ENCODE results near the gene EPHA6.
"Not testable (repeated sequence)": the region's sequence is repeated elsewhere in the genome, so short reads cannot be mapped to it uniquely, and the experiment has no call there.

The EPHA6 gene

DNA sequence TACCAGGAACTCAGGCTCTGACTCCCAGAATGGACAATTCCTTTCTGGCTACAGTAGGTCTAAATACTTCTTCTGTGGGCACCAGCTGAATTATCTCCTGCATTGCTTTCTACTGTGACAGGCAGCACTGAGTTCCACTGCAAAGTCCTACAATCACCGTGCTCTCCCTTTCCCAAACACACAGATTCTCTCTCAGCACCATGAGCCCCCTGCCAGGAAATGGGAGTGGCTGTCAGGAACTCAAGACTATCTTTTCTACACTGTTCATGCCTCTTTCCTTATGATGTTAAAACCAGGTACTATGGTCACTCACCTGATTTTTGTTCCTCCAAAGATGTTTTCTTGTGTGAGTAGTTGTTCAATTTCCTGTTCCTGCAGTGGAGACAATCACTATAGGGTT is 383.4 kb downstream of the EPHA6 start:
- DNase-seq: no peak

DNA sequence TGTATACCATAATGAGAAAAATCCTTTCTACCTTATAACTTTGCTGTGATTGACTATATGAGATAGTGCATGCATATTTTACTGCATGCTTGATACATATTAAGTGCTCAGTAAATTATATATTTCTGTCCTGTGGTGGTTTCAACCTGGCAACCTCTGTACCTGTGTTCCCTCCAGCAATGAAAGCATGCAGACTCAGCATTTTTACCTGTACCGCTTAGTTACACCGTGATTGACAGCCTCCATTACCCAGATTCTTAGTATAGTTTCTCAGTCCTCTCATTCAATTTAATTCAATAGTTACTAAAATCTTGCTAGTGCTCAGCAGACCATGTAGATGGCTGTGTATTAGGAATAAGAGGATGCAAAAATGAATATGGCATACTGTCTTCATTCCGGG is 386.0 kb downstream of the EPHA6 start:
- no peak for DNase-seq

DNA sequence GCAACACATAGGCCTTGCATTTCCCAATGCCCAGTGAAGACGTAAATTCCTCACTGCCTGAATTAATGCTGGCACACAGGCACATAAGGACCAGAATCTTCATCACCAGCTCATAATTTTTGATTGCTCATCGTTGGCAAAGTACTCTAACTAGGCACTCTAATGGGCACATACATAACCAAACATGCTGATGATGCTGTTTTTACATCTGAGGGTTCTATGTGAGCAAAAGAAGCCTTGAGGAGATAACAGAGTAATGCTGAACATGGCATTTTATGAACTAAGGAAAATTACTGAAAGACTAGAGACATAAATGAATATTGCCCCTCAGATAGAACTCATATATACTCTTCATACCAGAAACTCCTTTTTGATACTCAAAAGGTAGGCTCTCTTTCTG is 387.4 kb downstream of the EPHA6 start:
- no peak for DNase-seq

- no peak for DNase-seq
Observed at GRCh38 chr3:97228966-97229365, 414.6 kb downstream of the EPHA6 start.

GRCh38 chr3:97230486-97230885 is 416.1 kb downstream of the EPHA6 start:
- DNase-seq: no peak

DNA sequence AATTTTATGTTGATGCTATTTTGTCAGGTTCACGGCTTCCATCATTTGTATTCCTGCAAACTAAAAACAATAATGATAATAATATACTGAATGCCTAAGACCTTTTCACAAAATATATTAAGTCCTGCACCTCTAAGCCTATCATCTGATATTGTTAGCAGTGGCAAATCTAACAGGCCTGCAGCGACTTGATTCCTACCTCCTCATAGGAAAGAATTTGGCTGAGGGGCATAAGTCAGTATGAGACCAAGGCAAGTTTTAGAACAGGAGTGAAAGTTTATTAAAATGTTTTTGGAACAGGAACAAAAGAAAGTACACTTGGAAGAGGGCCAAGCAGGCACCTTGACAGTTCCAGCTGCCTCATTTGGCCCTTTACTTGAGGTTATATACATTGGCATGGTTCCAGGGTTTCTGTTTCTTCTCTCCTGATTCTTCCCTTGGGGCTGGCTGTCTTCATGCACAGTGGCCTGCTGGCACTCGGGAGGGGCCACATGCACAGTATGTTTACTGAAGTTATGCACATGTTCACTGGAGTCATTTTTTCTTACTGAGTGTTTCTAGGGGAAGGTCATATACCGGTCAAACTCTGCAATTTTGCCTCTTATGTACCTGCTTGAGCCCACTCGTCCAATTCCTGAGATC is 418.1 kb downstream of the EPHA6 start:
- DNase-seq: no peak

GRCh38 chr3:97235179-97235578 is 420.8 kb downstream of the EPHA6 start:
- no peak for DNase-seq

DNA sequence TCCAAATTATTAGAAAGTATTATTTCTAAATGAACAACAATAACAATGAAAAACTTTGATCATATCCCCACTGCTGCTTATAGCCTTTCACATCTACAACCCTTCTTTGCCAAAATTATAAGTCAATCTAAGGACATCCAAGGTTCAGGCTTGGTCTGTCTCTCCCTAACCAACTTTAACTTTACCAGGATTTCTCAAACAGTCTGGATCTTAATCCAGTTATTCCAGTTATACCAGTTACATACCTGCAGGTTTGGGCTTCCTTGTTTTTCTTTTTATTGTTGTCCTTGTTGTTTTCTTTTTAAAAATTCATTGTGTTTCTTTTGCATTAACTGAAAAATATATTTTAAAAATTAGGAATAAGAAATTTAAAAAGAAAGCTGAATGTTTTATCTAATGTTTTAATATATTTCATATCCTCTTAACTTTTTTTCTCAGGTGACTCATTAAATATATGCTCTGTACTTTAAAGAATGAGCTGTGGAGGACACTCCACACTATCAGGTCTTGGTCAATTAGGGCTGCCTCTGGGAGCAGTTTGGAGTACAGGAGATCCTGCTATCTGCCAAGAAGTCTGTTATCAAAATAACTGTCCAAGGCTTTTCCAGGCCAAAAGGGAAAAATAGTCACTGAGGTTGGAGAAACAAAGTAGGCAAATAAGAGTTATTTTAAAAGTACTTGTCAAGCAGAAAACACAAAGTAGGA is 421.4 kb downstream of the EPHA6 start:
- DNase-seq: no peak

- no peak for DNase-seq
Observed at GRCh38 chr3:97241417-97241816, 427.0 kb downstream of the EPHA6 start.

GRCh38 chr3:97245201-97245910 is 431.0 kb downstream of the EPHA6 start:
- DNase-seq: no peak

- no peak for DNase-seq
Observed at GRCh38 chr3:97256060-97256459, 441.7 kb downstream of the EPHA6 start.

GRCh38 chr3:97257942-97258697 is 443.7 kb downstream of the EPHA6 start:
- no peak for DNase-seq

GRCh38 chr3:97259263-97259662 is 444.9 kb downstream of the EPHA6 start:
- DNase-seq: no peak

DNA sequence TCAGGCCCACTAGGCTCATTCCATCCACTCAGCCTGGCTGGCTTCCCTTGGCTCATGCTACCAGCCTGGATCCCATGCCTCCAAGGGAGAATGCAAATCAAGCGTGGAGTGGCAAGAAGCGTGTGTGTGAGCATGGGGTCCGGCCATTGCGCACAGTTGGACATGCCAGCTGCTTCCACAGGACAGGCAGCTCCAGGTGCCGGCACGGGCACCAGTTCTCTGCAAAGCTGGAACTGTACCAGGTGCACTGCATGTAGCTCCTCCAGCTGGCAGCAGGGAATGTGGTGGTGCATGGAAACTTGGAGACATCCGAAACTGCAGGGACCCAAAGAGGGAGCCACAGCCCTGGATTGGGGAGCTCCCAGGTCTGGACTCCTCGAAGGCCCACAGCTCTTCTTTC is 449.8 kb downstream of the EPHA6 start:
- DNase-seq: no peak

DNA sequence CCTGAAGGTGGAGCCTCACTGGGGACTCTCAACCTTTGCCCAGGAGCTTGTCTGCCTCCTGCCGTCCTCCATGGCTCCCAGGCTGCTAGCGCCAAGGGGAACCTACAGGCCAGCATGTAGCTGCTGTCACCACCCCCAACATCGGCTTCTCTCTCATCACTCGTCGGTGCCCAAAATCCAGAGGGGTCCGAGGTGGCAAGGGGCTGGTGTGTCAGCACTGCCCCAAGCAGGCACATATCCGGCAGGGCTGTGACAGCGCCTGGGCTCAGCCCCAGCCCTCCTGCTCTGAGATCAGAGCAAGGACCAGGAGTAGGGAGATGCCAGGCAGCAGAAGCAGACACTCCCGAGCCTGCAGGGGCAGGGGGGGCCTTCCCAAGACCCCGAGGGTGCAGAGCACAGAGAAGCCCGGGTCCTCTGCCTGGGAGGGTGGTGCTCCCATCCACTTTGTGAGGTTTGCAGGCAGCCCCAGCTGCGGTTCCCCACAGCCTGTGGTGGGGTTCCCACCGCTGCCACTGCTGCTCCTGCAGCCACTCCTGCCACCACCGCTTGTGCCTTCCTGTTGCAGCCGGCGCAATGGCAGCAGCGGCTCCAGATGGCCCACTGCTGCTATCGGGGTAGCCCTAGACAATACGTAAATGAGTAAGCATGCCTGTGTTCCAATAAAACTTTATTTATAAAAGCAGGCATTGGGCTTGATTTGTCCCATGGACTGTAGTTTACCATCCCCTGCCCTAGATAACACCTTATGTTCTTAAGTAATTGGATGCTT is 451.0 kb downstream of the EPHA6 start:
- no peak for DNase-seq

GRCh38 chr3:97269202-97269601 is 454.8 kb downstream of the EPHA6 start:
- DNase-seq: no peak

- not testable (repeated sequence) for DNase-seq
Observed at GRCh38 chr3:97276879-97277550, 462.6 kb downstream of the EPHA6 start.

- DNase-seq: no peak
Observed at GRCh38 chr3:97277708-97278107, 463.3 kb downstream of the EPHA6 start.

- DNase-seq: no peak
Observed at GRCh38 chr3:97278506-97278905, 464.1 kb downstream of the EPHA6 start.

DNA sequence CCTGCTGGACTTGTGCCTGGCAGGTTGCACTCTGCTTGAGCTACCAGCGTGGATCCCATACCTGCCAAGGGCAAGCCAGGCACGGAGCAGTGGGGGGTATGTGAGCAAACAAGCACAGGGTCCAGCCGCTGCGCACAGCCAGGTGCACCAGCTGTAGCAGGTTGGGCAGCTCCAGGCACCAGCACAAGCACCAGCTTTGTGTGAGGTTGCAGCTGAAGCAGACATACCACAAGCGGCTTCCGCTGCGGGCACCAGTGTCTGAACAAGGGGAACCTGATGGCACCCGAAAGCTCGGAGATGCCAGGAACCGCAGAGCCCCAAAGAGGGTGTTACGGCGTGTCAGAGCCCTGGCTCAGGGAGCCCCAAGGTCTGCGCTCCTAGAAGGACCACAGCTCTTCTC is 477.5 kb downstream of the EPHA6 start:
- DNase-seq: no peak

- no peak for DNase-seq
Observed at GRCh38 chr3:97293596-97294131, 479.3 kb downstream of the EPHA6 start.

DNA sequence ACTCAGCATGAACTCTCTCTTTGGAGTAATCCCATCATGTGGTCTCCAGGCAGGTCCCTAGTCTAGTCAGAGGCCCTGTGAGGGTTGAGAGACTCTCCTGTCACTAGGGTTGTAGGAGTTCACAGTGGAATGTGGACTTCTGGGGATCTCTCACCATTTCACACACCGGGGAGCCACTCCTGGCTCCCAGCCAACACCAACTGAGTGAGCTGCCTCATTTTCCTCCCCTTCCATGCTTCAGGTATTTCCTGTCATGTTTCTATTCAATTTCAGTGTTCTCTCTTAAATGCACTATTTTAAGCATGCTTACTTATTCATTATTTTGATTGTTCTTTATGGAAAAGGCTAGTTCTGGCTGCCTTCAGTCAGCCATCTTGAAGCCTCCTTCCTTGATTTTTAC is 482.6 kb downstream of the EPHA6 start:
- no peak for DNase-seq
